Measurements from ENCODE around the gene TNS1. TPM values are rescaled to one million over a fixed set of nuclear protein-coding genes. Genes with fewer than 3 reads are reported as not detected.

Gene TNS1
- total and polyA plus RNA-seq, 10 of the 15 experiments (the other 5 are each of a cell fraction or from before 2014, with no cell fraction given) = 0.05 to 0.44 TPM; not detected in 8

DNA sequence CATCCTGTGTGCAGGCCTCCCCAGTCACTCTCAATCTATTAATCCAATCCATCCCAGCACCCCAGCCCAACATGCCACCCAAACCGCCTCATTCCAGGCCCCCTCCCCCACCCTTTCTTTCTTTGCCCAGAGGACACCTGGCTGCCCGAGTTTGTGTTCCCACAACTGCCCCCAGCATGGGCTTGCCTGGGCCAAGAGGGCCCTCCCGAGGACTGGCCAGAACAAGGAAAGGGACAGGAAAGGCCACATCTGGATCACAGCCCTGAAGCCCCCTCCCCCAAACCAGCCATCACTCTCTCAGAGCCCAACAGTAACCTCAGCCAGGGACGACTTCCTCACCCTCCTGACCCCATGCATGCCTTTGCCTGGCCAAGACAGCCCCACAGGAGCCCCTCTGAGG is 1.2 kb downstream of the TNS1 start:
- ChIA-PET SMC1A (ENCODE audit: uncharacterized antibody, unreplicated experiment) (no interaction called here), POLR2A (no interaction called here), CTCF (no interaction called here), RAD21 (ENCODE audit: unreplicated experiment) (no interaction called here)
- no peak overlapping the region for H3K9ac ChIP-seq (ENCODE audit: control insufficient read depth, insufficient read depth, low read length)
- H2AFZ ChIP-seq (ENCODE audit: control insufficient read depth, low read depth, low read length) = no peak overlapping the region
- DNase-seq (ENCODE audit: low read depth, low spot score) (no peak), FAIRE-seq (no peak), ATAC-seq (no peak)
- no peaks in the 10 kb centered on the region for H3K79me2 ChIP-seq (ENCODE audit: control insufficient read depth, insufficient read depth, low read length)
- no peaks in the 10 kb centered on the region; the same call in 1 of the 2 replicates for H3K4me1 ChIP-seq (ENCODE audit: control insufficient read depth, insufficient read depth, low read length)
- intact Hi-C loops (cut with micrococcal nuclease; ENCODE audit: unreplicated experiment) (no loop called here), in situ Hi-C loops (cut with MboI) (no loop called here)
- no peak overlapping the region for H3K4me3 ChIP-seq
- no peaks in the 10 kb centered on the region for H4K20me1 ChIP-seq (ENCODE audit: control insufficient read depth, insufficient read depth)
- no peak overlapping the region for H3K27ac ChIP-seq (ENCODE audit: control insufficient read depth, insufficient read depth)
- TF ChIP-seq CREM (IDR thresholded peaks at IDR 0.05; ENCODE audit: low read depth) (no peak), PRDM15 (CRISPR knock-in tag; IDR thresholded peaks at IDR 0.05) (no peak), NBN (IDR thresholded peaks at IDR 0.05) (no peak), JUND (IDR thresholded peaks at IDR 0.05; ENCODE audit: low read depth, low read length) (no peak), CHD4 (IDR thresholded peaks at IDR 0.05) (no peak), SREBF2 (IDR thresholded peaks at IDR 0.05; ENCODE audit: low read length) (no peak), ESRRA (IDR thresholded peaks at IDR 0.05; ENCODE audit: low read length) (no peak), SRF (IDR thresholded peaks at IDR 0.05; ENCODE audit: low read depth in 2 of 2, low read length in 2 of 2) (no peak), ETV6 (conservative IDR thresholded peaks at IDR 0.05 in 1 of 2, IDR thresholded peaks at IDR 0.05 in 1 of 2; ENCODE audit: borderline replicate concordance in 1 of 2, low read depth in 1 of 2) (no peak), CHD2 (IDR thresholded peaks at IDR 0.05; ENCODE audit: borderline replicate concordance, low read depth, low read length) (no peak), POLR2AphosphoS5 (IDR thresholded peaks at IDR 0.05; ENCODE audit: low read length) (no peak), BRCA1 (IDR thresholded peaks at IDR 0.05; ENCODE audit: low read depth, low read length) (no peak), EED (IDR thresholded peaks at IDR 0.05; ENCODE audit: low read depth) (no peak), HDAC6 (IDR thresholded peaks at IDR 0.05; ENCODE audit: unreplicated experiment) (no peak), ZNF384 (IDR thresholded peaks at IDR 0.05; ENCODE audit: borderline replicate concordance, low read depth, low read length) (no peak), MTA2 (IDR thresholded peaks at IDR 0.05; ENCODE audit: low read depth) (no peak), KDM1A (IDR thresholded peaks at IDR 0.05; ENCODE audit: borderline replicate concordance) (no peak), SMAD5 (IDR thresholded peaks at IDR 0.05; ENCODE audit: low read depth) (no peak), MYB (IDR thresholded peaks at IDR 0.05; ENCODE audit: borderline replicate concordance, low read depth, low read length) (no peak)
- no TSS peak for BruUV-seq (replicated peaks)
- H3K27me3 ChIP-seq (replicated peaks in 1 of 2; ENCODE audit: control insufficient read depth in 2 of 2, insufficient read depth in 2 of 2, low read length in 1 of 2) = no peaks in the 10 kb centered on the region
- H3K36me3 ChIP-seq (ENCODE audit: control insufficient read depth in 2 of 2, insufficient read depth in 2 of 2, low read length in 1 of 2) = no peaks in the 10 kb centered on the region
- H3K4me2 ChIP-seq (ENCODE audit: control insufficient read depth, insufficient read depth) = no peak overlapping the region
- H3K9me3 ChIP-seq (replicated peaks; ENCODE audit: control insufficient read depth, insufficient read depth, low read length) = peaks cover 1% of the 10 kb centered on the region; the same call in 2 of the 3 replicates
- WGBS (ENCODE audit: insufficient coverage, insufficient replicate concordance, low lambda C conversion rate, missing lambda C conversion rate) = 2% methylated on average over 4 of the region's 4 CpGs
